Fibroblast of peridontal ligament (primary cell): ENCODE measurements around the gene EFNA5.
A peak's percentile ranks its signal among the peaks of the same experiment; 100 is the strongest.

ENCODE experiments used
- DNase-seq: peaks from one replicate; pipeline ENCODE4 v3.0.0-alpha.2; 2010; ENCODE audit errors: extremely low read depth

Gene EFNA5

DNA sequence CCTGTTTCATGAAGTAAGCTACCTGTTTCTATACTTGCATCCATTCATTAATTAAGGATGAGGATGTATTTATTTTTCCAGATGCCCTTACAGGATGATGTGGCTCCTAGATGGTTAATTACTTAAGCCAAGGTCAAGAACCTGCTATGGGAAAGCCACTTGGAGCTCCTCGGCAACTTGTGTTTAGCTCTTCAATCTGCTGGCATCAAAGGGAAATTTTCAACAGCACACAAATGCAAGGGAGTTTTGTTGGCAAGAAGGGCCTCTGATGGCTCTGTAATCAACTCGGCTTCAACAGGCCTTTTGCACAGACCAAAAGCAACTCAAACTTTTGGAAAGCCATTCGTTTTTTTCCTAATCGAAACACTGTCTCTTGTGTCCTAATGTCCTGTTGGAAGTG, 125.3 kb downstream of the EFNA5 start:
- no peak for DNase-seq

- no peak for DNase-seq
Measured at GRCh38 chr5:107544967-107545366, 125.8 kb downstream of the EFNA5 start.

DNA sequence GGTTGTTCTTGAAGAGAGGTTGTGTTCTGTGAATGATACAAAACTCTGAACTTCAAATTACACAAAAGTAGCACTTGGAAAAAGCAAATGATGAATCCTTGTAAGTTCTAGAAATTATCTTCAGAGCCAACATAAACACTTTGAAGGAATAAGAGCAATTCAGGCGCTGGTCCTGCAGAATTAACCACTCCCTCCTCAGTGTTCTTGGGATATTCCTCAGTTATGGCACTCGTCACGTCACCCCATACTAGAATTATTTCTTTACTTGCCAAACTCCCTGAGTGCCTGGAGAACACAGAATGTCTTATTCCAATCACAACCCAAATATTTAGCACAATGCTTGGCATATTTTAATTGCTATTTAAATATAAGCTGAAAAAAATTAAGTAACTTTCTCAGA, 126.3 kb downstream of the EFNA5 start:
- no peak for DNase-seq

- DNase-seq: no peak
Measured at GRCh38 chr5:107543868-107544267, 126.9 kb downstream of the EFNA5 start.

- DNase-seq: peak; percentile 59
Measured at GRCh38 chr5:107542831-107543231, 127.9 kb downstream of the EFNA5 start.

DNA sequence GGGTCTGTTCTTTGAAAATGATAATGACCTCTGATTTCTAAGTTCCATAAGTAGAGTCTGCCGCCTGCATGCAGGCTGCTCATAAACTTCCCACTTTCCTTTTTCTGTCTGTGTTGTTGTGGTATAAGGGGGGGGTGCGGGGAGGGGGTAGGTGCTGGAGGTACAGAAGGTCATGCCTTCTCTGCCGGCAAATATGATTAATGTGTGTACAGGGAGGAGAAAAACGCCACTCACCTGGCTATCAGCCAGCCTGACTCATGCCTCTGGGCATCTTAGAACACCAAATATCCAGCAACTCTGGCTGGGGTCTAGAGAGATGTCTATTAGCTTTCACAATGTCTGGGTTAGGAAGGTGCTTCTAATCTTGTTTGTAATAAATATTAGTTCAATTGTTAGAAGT, 128.3 kb downstream of the EFNA5 start:
- DNase-seq: peak; percentile 79

DNA sequence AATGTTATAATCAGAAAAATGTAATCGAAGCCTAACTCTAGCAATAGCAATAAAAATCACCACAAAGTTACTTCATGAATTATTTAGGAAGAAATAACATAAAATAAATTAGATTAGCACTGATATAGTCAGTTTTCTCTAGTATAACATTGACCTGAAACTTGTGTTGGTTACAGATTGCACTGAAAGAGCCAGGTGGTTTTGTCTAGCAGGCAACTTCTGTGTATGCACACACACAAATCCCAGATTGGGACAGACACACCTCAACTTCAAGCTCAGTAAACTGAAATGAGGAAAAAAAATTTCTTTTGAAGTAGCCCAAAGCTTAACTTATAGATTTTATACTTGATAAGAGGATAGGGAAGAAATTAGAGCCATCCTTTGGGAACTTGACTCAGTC, 129.3 kb downstream of the EFNA5 start:
- no peak for DNase-seq

GRCh38 chr5:107539726-107540330, 130.9 kb downstream of the EFNA5 start:
- DNase-seq: no peak

GRCh38 chr5:107538805-107539445, 131.8 kb downstream of the EFNA5 start:
- DNase-seq: no peak

DNA sequence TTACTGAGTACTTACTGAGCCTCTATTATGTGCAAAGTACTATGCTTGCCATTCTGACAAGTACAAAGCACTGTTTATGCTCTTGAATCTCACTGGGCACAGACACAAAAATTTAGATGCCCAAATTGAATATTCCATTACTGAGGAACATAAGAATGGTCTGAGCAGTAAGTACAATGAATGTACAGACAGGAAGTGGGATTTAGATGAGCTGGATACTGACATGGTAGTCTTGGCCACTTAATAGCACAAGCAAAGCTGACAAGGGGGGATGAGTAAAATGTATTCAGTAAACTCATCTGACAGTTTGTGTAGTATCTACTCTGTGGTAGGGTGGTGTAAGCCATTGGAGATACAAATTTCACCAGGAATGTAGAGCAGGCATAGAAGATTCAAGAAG, 132.4 kb downstream of the EFNA5 start:
- DNase-seq: no peak

- no peak for DNase-seq
Measured at GRCh38 chr5:107535849-107536248, 134.9 kb downstream of the EFNA5 start.

GRCh38 chr5:107533910-107534876, 136.5 kb downstream of the EFNA5 start:
- DNase-seq: no peak

- DNase-seq: no peak
Measured at GRCh38 chr5:107532916-107533315, 137.8 kb downstream of the EFNA5 start.

DNA sequence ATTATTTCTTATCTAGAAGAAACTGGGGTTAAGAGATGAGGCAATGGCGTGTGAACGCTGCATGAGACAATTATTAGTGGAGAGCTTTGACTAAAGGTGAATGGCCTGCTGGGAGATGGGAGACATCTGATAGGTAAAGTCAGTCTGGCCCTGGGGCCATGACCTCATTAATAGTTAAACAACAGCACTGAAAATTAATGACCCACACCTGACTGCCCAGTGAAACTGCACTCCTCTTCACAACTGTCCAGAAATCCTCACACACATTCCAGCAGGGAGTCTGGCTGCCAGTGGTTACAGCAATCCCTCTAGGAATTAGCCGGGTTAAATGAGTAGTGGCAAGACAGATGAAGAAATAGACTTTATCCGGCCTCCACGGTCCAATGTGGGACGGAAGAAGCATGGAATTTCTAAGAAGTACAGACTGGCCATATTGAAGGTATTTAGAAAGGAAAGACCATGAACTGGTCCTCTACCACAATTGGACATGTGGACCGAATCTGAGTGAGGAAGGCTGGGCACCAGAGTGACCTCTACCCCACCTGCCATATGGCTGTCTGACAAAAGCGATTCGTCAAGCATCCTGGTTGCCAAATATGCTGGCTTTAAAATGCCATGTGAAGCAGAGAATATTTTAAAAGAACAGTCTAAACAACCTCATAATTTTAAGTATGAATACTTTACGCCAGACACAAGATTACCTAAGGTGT, 138.4 kb downstream of the EFNA5 start:
- DNase-seq: no peak

GRCh38 chr5:107531308-107531707, 139.4 kb downstream of the EFNA5 start:
- no peak for DNase-seq

- DNase-seq: no peak
Measured at GRCh38 chr5:107529618-107530017, 141.1 kb downstream of the EFNA5 start.

- peak; percentile 53 for DNase-seq
Measured at GRCh38 chr5:107526270-107526937, 144.3 kb downstream of the EFNA5 start.

DNA sequence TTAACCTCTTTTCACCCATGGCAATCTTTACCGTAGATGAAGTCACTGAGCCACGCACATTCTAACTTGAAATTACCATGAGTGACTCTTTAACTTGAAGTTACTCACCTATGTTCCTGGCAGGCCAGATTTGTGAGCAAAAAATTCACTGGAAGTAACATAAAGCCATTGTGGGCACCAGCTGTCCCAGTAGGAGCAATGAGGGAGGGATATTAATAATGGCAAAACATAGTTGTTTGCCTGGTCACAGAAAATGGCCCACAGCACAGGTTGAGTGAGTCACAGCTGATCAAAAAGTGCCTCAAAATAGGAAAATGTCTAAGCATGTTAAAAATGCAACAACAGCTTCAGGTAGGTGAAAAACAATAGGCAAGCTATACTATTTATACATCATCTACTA, 146.6 kb downstream of the EFNA5 start:
- DNase-seq: no peak

GRCh38 chr5:107523029-107523680, 147.6 kb downstream of the EFNA5 start:
- no peak for DNase-seq

DNA sequence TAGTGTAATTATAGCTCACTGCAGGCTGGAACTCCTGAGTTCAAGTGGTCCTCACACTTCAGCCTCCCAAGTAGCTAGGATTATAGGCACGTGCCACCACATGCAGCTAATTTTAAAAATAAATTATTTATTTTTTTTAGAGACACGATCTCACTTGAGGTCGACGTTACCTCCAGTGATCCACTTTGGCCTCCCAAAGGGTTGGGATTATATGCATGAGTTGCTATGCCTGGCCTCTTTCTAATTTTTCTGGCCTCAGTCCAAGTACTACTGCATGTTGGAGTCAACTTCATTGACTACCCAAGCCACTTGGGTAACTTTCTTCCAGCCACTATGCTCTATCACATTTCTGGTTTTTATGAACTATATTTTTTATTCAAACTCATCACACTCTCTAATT, 148.3 kb downstream of the EFNA5 start:
- DNase-seq: no peak

DNA sequence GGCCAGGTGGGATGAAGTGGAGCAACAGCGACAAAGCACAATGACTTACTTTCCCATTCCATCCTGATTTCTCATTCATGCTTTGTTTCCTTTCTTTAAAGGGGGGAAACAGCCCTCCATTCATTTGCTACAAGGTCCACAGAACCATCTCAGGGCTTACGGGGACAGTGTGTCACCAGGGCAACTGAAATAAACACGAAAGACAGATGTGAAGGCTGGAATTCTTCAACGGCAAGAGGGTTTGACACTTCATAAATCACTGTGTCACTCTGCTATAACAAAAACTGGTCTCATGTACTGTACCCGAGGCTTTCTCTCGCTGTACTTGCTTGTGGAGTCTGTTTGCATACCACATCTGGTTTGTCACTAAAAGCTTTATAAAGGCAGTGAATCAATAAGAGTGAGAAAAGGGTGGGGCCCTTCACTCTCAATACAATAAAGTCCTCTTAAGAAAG, 150.8 kb downstream of the EFNA5 start:
- DNase-seq: no peak
